Hematopoietic multipotent progenitor cell treated with erythropoietin and hydrocortisone succinate and interleukin-3 and kit ligand, for 15 days (in vitro differentiated cells): Measurements from ENCODE around the gene RPH3AL.
"Not testable (repeated sequence)": the region's sequence is repeated elsewhere in the genome, so short reads cannot be mapped to it uniquely, and the experiment has no call there.

Source experiments
- DNase-seq: peaks from one replicate; pipeline ENCODE4 v3.0.0-alpha.2; 2015; ENCODE audit warnings: low spot score

RPH3AL gene

GRCh38 chr17:379531-380465 is 27.2 kb upstream of the RPH3AL start:
- no peak for DNase-seq

DNA sequence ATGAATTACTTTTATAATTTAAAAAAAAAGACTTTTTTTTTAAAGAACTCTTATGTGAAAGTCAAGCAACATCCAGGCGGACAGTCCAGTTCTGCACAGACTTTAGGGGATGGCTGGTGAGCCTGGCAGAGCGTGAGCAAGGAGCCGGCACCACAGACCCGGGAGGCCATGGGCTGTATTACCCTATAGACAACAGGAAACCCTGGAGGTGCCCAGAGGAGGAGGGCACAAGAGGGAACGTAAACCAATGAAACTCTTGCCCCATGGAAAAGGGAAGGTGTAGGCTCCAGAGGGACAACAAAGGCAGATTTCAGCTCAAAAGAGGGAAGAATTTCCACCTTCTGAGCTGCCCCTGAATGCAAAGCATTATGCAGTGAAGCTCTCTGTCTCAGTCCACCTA is 25.5 kb upstream of the RPH3AL start:
- DNase-seq = no peak

- no peak for DNase-seq
These were observed 24.6 kb upstream of the RPH3AL start for GRCh38 chr17:376936-377863.

DNA sequence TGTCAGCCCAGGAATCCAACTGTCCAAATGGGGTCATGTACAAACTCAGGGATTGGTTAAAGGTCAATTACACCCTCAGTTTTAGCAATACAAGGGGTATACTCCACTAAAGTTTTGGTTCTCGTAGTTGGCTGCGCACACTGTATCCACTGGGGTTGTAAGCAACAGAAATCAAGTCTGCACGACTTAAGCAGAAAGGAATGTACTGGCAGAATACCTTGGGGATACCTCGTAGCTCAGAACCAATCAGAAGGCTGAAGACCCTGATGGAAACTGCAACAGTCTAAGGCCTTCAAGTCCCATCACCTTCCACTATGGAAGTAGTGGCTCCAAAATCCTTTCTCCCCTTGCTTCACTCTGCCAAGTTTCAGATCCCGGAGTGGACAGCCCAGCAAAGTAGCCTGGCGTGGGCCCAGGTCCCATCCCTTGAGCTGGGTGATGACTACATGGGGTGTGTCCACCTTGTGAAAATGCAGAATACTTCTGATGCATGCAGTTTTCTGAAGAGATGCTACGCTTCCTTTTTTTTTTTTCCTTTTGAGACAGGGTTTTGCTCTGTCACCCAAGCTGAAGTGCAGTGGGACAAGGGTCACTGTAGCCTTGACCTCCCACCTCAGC is 21.1 kb upstream of the RPH3AL start:
- DNase-seq = no peak

- no peak for DNase-seq
These were observed 19.8 kb upstream of the RPH3AL start for GRCh38 chr17:372157-373152.

DNA sequence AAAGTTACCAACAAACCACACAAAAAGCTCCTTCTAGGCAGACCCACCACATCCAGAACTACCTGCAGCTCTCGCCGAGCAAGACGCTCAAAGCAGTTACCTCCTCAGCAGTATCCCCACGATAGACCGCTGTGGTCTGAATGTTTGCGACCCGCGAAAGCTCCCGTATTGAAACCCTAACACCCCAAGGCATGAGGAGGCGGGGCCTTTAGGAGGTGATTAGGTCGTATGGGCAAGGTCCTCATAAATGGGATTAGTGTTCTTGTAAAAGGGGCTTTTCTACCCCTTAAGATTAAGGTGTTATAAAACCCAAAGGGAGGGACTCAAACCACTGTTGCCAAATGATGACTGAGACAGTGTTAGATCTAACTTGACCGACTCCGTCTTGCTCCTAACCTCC is 19.0 kb upstream of the RPH3AL start:
- DNase-seq = no peak

- DNase-seq = not testable (repeated sequence)
These were observed 15.0 kb upstream of the RPH3AL start for GRCh38 chr17:367656-368055.

DNA sequence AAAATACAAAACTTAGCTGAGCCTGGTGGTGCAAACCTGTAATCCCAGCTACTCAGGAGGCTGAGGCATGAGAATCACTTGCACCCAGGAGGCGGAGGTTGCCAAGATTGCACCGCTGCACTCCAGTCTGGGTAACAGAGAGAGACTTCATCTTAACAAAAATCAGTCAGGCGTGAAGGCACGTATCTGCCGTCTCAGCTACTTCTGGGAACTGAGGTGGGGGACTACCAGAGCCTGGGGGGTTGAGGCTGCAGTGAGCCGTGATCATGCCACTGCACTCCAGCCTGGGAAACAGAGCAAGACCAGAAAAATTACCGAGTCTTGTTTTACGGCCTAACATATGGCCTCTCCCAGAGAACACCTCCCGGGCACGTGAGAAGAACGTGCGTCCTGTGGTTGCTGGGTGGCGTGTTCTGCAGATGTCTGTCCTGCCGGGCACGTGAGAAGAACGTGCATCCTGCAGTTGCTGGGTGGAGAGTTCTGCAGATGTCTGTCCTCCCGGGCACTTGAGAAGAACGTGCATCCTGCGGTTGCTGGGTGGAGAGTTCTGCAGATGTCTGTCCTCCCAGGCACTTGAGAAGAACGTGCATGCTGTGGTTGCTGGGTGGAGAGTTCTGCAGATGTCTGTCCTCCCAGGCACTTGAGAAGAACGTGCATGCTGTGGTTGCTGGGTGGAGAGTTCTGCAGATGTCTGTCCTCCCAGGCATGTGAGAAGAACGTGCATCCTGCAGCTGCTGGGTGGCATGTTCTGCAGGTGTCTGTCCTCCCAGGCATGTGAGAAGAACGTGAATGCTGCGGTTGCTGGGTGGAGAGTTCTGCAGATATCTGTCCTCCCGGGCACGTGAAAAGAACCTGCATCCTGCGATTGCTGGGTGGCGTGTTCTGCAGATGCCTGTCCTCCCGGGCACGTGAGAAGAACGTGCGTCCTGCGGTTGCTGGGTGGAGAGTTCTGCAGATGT is 14.3 kb upstream of the RPH3AL start:
- not testable (repeated sequence) for DNase-seq

DNA sequence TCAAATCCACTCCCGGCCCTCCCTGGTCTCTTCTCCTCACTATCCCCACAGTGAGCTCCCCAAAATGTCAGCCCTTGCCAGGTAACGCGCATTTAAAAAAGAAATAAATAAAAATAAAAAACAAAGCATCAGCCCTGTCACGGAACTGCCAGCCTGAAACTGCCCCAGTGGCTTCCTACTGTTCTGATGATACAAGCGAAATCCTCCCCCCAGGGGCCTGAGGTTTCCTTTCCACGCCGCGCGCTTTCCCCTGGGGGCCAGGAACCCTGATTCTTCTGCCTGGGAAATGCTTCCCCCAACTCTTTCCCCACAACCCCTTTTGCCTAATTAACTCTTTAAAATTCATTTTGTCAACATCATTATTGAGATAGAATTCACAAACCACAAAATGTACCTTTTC is 12.2 kb upstream of the RPH3AL start:
- no peak for DNase-seq

GRCh38 chr17:364308-364707 is 11.7 kb upstream of the RPH3AL start:
- no peak for DNase-seq

DNA sequence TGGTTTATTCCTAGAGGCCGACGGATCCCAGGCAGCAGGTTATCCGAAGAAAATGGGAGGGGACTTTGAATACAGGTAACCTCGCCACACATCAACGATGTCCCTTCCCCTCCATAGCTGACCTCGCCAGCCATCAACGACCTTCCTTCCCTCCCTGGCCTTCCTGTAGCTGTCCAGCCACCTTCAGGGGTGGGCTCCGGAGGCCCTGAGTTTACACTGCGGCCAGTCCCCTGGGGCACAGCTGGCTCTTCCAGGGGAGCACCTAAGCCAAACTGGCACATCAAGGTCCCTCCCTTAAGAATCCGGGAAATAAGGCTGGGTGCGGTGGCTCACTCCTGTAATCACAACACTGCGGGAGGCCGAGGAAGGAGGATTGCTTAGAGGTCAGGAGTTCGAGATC is 10.1 kb upstream of the RPH3AL start:
- no peak for DNase-seq

- no peak for DNase-seq
These were observed 7.6 kb upstream of the RPH3AL start for GRCh38 chr17:360092-360750.

DNA sequence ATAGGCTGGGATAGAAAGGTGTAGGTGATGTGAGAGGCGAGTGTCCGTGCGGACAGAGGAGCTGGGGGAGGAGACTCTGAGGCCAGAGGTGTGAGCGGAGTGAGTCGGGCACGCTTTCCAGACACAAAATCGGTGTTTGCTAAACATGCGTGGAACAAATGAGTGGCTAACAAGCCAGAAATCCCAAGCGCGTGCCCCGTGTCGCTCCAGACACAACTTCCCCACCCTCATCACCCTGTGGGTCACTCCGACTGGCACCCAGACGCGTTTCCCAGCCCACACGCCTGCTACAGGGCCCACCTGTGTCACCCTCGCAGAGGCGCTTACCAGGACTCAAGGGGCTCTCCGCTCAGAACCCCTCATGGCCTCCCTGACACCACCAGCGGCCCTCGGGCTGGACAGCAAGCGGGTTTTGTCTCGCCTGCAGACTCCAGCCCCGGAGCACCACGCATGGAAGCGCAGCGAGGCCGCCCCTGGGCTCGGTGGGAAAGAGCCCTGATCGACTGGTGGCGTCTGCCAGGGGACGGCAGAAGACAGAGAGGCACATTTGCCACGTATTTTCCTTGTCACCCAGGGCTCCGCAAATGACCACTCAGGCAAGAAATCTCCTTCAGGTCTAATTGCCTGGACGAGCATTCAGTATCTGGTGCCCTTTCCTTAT is 6.0 kb upstream of the RPH3AL start:
- no peak for DNase-seq

GRCh38 chr17:357644-358043 is 5.0 kb upstream of the RPH3AL start:
- DNase-seq = no peak

- DNase-seq = no peak
These were observed 4.2 kb upstream of the RPH3AL start for GRCh38 chr17:356671-357434.

- no peak for DNase-seq
These were observed 2.3 kb upstream of the RPH3AL start for GRCh38 chr17:354651-355556.

GRCh38 chr17:353838-354234 is 1.2 kb upstream of the RPH3AL start:
- DNase-seq = no peak
